PFSK-1 (cell line): Measurements from ENCODE around the gene HTR1D.

Experiments
- POLR2AphosphoS5 ChIP-seq: IDR thresholded peaks from 2 replicates; pipeline ENCODE4 v1.6.1; 2012; ENCODE audit warnings: low read depth, mild to moderate bottlenecking, control low read depth, low read length, moderate library complexity
- TAF1 ChIP-seq: IDR thresholded peaks from 2 replicates; pipeline ENCODE4 v1.6.1; 2012; ENCODE audit warnings: low read length, control low read depth, borderline replicate concordance; ENCODE audit not compliant: insufficient read depth

DNA sequence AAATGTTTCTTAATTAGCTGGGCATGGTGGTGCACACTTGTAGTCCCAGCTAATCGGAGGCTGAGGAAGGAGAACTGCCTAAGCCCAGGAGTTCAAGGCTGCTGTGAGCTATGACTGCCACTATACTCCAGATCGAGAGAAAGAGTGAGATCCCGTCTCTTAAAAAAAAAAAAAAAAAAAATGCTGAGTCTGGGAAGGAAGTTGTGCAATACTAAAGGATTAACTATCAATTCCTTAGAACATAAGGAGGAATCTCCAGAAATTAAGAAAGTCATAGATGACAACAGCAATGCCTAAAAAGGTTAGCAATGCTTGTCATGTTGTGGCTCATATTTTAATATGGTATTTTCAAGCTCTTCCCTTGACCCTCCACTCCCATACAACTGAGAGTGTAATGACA is 53.9 kb downstream of the HTR1D start:
- TF ChIP-seq POLR2AphosphoS5: no peak
- TF ChIP-seq TAF1: no peak
